ENCODE measurements around the gene PLA2G3.
"Not testable (repeated sequence)": the region's sequence is repeated elsewhere in the genome, so short reads cannot be mapped to it uniquely, and the experiment has no call there.

PLA2G3 gene

DNA sequence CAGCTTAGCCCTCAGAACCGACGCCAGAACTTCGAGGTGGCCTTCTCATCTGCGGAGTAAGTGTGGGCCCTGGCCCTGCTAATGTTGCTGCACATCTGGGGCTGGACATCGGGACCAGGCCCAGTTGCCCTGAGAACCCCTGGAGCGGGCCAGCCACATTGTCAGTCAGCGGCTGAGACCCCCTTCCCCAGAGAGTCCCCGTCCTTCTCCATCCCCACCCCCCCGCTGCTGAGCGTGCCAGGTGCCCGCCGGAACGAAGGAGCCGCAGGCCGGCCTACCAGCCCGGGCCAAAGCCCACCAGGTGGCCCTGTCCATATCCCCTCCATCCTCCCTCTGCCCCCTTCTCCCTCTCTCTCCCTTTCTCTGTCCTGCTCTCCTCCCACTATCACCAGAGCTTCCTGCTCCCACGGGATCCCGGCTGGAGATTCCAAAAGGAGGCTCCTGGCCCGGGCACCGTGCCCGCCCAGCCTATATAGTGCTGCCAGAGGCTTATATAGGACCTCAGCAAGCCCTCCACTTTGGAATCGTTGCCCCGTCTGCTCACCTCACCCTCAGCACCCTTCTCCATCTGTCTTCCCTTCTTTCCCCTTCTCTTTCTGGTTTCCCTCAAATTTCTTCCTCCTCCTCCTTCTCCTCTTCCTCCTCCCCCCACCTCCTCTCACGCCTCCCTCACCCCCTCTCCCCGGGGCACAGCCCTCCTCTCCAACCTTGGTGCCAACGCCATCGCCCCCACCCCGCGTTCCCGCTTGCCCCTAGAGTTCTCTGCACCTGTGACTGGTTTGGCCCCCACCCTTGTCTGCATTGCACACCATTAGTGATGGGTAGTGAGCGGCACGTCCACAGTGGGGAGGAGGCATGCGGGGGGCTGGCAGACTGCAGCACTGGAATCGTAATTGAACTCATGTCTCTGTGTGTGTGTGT lies 40.2 kb downstream of the PLA2G3 start:
- DNase-seq (ENCODE audit: low read depth): no peak

DNA sequence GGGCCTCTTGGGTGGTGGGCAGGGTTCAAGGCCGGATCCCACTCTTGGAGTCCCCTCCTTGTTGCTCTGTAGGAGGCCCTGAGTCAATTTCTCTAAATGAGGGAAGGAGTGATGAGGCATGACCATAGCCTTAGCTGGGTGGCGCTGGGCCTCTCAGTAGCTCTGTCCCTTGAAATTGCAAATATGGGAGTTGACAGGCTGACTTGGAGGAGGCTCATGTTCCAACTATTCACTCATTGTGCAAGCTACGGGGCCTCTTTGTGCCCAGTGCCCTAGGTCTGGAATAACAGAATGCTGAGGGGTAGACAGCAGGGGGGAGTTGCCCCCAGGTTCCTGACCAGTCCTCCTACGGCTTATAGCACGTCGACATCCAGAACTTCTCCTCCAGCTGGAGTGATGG lies 40.9 kb downstream of the PLA2G3 start:
- no peak for DNase-seq (ENCODE audit: low read depth)

DNA sequence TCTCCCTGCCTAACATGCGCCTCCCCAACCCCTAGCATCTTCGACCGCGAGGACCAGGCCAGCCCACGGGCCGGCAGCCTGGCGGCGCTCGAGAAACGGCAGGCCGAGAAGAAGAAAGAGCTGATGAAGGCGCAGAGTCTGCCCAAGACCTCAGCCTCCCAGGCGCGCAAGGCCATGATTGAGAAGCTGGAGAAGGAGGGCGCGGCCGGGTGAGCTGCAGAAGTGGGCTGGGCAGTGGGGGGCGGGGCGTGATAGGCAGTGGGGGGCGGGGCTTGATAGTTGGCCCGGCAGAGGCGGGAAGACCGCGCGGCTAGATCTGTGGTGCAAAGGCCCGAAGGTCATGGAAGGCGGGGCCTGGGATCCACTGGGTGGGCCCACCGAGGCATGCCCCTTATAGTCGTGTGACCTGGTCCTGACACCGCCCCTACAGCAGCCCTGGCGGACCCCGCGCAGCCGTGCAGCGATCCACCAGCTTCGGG lies 41.6 kb downstream of the PLA2G3 start:
- no peak for DNase-seq (ENCODE audit: low read depth)

DNA sequence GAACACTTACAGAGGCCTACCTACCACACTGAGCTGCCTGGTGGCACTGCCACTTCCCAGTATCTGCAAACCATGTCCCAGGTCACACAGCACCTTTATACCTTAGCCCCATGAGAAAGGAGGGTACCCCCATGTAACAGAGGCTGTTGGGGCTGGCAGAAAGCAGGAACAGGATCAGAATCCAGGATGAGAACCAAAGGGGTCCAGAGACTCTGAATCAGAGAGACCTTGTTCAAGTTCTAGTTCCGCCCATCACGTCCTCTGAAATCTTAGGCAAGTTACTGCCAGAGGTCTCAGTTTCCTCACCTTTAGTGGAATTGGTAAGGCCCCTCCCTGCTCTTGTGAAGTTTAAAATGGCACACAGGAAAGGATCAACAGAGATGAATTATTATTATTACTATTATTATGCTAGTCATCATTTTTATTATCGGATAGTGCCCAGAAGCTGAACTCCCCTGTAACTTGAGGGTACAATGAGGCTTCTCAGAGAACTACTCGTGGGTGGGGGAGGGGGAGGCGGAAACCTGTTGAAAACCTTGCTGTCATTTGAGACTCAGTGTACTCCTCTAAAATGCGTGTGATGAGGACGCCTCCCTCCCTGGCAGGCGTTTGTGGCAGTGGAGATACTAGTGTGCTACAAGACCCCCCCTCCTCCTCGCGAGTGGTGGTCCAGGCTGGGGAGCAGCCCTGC lies 42.2 kb downstream of the PLA2G3 start:
- no peak for DNase-seq (ENCODE audit: low read depth)

DNA sequence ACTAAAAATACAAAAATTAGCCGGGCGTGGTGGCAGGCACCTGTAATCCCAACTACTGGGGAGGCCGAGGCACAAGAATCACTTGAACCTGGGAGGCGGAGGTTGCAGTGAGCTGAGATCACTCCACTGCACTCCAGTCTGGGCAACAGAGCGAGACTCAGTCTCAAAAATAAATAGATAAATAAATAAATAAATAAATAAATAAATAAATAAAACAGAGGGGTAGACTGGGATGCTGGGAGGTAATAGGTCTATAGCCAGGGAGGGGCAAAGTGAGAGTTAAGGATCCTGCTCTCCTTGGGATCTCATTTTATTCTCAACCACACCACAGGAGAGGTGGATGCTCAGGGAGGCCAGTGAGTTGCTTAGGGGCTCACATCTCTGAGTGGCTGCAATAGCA lies 42.8 kb downstream of the PLA2G3 start:
- not testable (repeated sequence) for DNase-seq (ENCODE audit: low read depth)

DNA sequence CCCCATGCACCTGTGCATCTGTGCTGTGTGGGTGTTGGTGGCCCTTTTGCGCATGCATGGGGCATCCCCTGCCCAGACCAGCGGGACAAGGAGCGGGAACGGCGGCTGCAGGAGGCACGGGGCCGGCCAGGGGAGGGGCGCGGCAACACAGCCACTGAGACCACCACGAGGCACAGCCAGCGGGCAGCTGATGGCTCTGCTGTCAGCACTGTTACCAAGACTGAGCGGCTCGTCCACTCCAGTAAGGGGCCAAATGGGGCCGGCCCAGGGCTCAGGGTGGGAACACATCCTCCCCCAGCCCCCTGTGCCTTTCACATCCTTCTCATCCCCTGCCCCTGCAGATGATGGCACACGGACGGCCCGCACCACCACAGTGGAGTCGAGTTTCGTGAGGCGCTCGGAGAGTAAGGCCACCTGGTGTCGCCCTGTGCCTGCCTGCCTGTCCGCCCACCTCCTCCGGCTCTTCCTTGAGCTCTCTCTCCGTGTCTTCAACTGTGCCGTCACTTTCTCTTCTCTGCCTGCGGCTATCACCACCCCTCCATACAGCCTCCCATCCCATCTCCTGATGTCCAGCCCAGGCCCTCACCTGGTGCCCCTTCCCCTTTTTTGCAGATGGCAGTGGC lies 43.5 kb downstream of the PLA2G3 start:
- DNase-seq (ENCODE audit: low read depth): no peak

DNA sequence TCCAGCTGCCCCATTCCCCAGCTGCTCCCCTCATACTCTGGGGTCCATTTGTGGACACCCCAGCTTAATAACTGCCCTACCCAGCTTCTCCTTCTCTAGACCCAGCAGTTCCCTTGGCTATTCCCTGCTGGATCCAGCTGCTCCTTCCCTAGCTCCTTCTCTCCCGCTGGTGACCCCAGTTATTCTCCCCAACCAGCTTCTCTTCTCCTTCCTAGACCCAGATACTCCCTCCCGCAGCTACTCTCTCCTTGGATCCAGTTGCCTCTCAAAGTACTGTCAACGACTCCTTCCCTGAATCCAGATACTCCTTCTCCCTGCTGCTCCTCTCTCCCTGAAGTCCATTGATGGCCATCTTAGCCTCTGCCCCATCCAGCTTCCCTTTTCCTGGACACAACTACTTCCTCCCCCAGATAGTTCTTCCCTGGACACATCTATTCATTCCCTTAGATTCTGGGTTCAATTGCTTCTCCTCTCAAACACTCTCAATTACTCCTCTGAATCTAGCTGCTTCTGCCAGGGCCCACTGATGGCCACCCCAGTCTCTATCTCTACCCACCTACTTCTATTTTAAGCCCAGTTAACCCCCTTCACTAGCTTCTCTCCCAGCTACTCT lies 44.6 kb downstream of the PLA2G3 start:
- no peak for DNase-seq (ENCODE audit: low read depth)

DNA sequence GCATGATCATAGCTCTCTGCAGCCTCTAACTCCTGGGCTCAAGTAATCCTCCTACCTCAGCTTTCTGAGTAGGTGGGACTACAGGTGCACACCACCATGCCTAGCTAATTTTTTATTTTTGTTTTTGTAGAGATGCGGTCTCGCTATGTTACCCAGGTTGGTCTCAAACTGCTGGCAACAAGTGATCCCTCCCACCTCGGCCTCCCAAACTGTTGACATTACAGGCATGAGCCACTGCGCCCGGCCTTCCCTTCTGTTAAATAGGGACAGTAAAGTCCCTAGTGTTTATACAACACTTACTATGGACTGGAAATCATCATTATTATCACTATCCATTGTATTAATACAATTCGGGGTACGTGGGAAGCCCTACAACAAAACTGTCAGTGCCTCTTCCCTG lies 45.6 kb downstream of the PLA2G3 start:
- DNase-seq (ENCODE audit: low read depth): no peak

DNA sequence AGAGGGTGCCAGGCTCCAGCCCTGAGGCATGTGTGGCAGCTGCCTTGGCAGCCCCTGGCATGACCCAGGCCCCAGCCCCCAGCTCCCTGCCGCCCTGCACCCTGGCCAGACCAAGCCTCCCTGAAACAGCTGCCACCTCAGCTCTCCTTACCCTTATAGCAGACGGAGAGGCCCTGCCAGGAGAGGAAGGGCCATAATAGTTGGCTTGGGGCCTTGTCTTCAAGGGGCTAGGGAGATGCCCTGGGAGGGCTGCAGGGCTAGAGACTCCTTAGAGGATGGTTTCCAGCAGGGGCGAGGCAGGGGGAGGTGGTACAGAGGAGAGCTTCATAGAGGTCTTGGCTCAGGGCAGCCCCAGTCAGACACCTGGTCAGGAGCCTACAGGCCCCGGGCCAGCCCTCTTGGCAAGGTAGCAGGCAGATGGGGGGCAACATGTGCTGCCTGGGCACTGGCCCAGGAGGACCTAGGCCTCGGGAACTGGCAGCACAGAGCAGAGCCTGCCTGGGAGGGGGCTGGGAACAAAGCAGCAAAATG lies 46.2 kb downstream of the PLA2G3 start:
- no peak for DNase-seq (ENCODE audit: low read depth)

DNA sequence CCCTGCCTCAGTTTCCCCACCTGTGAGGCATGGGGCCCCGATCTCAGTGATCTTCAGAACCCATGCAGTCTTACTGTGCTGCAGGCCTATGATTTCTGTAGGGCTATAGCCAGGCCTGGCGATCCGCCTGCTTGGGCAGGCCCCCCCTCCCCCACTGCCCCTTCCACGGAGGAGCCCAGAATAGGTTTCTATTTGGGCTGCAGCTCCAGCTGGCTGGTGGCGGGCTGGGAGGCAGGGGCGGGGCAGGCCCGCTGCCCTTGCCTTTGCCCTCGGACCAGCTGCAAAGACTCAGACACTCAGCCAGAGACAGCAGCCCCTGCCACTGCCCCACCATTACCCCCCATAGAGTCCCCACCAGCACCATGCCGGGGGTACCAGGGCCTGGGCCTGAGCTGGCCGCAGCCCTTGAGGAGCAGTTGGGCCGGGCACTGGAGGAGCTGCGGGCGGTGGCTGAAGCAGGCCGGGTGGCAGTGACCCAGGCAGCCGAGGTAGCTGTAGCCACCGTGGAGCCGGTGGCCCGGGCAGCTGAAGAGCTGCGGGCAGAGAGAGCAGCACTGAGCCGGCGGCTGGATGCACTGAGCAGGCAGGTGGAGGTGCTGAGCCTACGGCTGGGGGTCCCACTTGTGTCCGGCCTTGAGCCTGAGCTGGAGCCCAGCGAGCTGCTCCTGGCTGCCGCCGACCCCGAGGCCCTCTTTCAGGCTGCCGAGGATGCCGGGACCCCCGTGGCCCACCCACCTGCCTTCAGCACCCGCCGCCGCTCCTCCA lies 47.0 kb downstream of the PLA2G3 start:
- DNase-seq (ENCODE audit: low read depth): no peak

DNA sequence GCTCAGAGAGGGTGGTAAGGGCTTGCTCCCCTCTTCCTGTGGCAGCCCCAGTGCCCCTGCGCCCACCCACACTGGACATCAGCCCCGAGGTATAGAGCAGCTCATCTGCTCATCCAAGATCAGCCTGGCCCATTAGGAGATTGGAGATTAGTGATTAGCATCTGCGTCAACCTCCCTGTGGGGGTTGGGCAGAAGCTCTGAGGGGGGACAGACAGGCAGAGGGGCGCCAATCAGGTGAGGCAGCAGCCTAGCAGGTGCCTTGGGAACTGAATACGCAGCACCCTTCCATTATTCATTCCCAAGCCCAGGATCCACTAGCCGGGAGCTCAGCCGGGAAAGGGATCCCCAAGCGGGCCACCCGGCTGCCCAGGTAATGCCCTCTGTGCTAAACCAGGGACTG lies 48.1 kb downstream of the PLA2G3 start:
- DNase-seq (ENCODE audit: low read depth): no peak

DNA sequence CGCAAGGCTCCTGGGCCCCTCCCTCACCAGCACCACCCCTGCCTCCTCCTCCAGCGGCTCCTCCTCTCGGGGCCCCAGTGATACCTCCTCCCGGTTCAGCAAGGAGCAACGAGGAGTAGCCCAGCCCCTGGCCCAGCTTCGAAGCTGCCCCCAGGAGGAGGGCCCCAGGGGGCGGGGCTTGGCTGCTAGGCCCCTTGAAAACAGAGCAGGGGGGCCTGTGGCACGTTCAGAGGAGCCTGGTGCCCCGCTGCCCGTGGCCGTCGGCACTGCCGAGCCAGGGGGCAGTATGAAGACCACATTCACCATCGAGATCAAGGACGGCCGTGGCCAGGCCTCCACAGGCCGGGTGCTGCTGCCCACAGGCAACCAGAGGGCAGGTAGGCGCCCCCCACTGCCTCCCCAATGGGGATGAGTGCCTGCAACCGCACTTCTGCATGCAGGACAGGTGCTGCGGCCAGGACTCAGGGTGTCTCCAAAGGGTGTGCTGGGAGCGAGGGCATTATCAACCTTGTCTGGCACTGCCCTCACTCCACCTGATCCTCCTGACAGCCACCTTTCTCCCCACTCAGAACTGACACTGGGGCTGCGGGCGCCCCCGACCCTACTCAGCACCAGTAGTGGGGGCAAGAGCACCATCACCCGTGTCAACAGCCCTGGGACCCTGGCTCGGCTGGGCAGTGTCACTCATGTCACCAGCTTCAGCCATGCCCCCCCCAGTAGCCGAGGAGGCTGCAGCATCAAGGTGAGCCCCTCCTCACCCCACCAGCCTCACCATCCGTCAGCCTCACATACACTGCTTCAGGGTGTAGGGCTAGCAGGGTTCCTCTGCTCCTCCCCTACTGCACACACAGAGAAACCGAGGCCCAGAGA lies 49.0 kb downstream of the PLA2G3 start:
- DNase-seq (ENCODE audit: low read depth): no peak

DNA sequence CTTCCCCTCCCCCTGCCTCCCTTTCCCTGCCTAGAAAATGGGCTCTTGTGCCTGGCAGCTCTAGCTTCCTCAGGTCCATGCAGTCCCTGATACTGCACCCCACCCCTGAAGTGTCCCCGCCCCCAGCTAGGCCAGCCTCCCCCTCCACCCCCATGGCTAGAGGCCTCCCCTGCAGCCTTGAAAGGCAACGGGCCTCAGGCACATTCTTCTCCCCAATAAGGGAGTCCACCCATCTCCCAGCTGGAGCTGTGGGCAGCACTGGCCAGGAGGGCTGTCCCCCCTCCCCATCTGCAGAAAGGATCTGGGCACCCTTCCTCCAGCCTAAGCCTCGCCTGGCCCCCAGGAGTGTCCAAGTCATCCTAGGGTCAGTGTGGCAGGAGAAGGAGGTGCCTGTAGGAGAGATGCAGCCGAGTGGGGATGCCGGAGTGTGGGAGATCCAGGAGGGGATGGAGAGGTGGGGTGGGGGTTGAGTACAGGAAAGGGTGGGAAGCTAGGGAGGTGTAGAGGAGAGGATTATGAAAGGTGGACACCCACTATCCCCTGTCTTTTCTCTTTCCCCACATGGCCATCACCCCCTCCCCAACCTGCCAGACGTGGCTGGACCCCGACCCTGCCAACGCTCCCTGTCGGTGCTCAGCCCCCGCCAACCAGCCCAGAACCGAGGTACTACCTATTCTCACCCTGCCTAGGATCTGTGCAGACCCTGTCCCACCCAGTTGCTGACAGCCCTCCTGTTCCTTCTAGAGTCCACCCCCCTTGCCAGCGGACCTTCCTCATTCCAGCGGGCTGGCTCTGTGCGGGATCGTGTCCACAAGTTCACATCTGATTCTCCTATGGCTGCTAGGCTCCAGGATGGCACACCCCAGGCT lies 49.9 kb downstream of the PLA2G3 start:
- DNase-seq (ENCODE audit: low read depth): no peak

DNA sequence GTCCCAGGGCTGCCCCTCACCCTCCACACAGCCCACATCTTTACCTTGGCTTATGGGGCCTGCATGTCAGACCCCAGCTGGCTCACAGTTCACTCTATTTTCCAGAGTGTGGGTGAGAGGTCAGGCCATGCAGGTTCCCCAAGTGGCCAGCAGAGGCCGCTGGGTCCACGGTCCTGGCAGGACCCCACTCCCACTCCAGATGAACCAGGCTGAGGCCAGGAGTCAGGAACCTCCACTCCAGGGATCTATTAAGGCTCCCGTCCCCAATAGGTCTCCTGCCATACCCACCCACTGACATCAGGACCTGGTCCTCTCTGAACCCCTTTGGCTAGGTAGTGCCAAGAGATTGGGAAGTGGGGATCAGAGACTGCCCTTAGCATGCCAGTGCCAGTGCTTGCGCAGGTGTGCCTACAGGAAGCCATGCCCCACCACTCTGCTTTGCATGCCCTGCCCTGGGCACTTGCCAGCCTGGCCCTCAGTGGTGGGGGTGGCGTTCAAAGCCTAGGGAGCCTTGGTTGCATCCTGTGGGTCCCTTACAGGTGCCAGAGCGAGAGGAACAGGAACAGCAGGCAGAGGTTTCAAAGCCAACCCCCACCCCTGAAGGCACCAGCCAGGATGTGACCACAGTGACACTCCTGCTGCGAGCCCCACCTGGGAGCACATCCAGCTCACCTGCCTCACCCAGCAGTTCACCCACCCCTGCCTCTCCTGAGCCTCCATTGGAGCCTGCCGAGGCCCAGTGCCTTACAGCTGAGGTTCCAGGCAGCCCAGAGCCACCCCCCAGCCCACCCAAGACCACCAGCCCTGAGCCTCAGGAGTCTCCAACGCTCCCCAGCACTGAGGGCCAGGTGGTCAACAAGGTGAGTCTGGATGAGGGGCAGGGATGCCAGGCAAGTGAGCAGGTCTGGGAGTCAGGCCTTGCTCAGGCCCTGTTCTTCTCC lies 50.9 kb downstream of the PLA2G3 start:
- DNase-seq (ENCODE audit: low read depth): no peak

DNA sequence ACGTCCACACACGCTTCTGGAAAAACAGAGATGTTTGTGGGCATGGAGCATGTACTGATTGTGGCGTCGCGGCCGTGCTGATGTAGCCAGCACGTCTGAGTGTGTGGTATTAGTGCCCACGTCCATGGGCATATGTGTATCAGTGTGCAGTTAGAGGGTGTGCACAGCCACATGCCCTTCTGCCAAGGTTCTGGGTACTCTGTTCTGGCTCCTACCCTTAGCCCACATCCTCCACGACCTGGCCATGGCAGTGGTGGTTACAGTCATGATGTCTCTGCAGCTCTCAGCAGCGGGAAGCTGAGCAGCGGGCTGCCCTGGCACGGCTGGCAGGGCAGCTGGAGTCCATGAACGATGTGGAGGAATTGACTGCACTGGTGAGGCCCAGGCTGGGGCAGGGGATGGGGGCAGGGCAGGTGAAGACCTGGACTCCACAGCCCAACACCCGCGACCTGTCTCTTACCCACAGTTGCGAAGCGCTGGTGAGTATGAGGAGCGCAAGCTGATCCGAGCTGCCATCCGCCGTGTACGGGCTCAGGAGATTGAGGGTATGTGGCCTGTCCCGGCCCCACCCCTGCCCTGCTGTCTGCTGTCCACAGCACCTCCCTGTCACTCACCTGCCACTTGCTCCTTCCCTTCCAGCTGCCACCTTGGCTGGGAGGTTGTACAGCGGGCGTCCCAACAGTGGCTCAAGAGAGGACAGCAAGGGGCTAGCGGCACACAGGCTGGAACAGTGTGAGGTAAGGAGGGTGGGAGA lies 51.9 kb downstream of the PLA2G3 start:
- no peak for DNase-seq (ENCODE audit: low read depth)

DNA sequence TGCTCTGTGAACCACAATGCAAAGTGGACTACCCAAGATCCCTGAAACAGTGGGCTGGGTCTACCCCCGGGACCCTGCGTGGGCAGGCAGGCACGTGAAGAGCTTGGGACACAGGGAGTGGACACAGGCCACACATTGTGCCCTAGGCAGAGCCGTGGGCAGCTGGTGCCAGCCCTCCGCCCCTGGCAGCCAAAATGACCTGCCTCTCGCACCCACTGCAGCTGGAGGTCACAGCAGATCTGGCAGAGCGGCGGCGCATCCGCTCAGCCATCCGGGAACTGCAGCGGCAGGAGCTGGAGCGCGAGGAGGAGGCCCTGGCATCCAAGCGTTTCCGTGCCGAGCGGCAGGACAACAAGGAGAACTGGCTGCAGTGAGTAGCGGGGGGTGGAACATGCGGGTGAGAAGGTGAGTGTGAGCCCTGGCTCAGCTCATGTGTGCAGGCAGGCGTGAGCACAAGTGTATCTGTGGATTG lies 52.5 kb downstream of the PLA2G3 start:
- DNase-seq (ENCODE audit: low read depth): no peak

DNA sequence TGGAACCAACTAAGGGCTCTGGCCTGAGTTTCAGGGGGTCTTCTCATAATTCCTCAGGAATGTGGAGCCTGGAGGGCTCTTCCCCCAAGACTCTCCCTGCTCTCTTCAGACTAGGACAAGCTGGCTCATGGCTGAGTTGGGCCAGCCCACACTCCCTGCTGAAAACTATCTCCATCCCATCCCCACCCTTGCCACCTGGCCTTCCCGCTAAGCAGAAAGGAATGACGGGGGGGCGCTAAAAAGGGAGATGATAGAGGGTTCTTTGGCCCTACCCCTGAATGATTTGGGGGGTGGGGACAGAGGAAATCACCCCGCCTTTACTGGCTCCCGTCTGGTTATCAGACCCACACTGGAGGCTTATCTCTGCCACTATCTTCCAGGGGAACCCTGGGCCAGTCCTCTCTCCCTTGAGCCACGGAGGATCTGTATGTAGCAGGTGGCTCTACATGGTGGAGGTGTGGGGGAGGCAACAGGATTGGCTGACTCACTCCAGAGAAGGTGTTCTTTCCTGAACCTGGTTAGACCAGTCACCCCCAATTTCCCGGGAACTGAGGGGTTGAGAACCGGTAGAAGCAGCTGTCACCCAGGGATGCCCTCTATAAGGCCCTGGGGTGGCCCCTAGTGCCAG lies 53.5 kb downstream of the PLA2G3 start:
- DNase-seq (ENCODE audit: low read depth): no peak

Data from stimulated activated CD8-positive, alpha-beta memory T cell treated with anti-CD3 and anti-CD28 coated beads, Interleukin-15, amount 100 ng/mL, for 24 hours (primary cell).